CD14-positive monocyte (primary cell): ENCODE measurements around the gene TSNAX. TPM values are rescaled to one million over a fixed set of nuclear protein-coding genes. Genes with fewer than 3 reads are reported as not detected.

Experiments
- DNase-seq, 3 donors: peaks; one replicate each; pipeline ENCODE4 v3.0.0-alpha.2; 2011 to 2022
- H2AFZ ChIP-seq: 2 replicates; pipeline ENCODE4 v1.6.0; 2012; ENCODE audit warnings: mild to moderate bottlenecking, low read depth, low read length, inconsistent platforms; ENCODE audit not compliant: insufficient read depth, poor library complexity, severe bottlenecking
- H3K27ac ChIP-seq, 2 donors: 1 replicate in 1 of 2; 2 replicates in 1 of 2; pipeline ENCODE4 v1.5.1; 2012 to 2013; ENCODE audit warnings: low read length in 2 of 2, control low read depth in 1 of 2, inconsistent platforms in 1 of 2, low read depth in 1 of 2, mild to moderate bottlenecking in 1 of 2
- H3K27me3 ChIP-seq, 2 donors: one replicate each; pipeline versions ENCODE4 v1.6.0 to v1.6.1; 2011 to 2013; ENCODE audit warnings: low read length in 2 of 2; ENCODE audit not compliant: control insufficient read depth in 2 of 2, insufficient read depth in 2 of 2
- H3K36me3 ChIP-seq, 2 donors: replicated peaks in 1 of 2; 1 replicate in 1 of 2; 2 replicates in 1 of 2; pipeline versions ENCODE4 v1.5.1 to v1.6.1; 2012 to 2013; ENCODE audit warnings: low read length in 2 of 2, control low read depth in 1 of 2, inconsistent platforms in 1 of 2, mild to moderate bottlenecking in 1 of 2; ENCODE audit not compliant: insufficient read depth in 2 of 2, control insufficient read depth in 1 of 2
- H3K4me1 ChIP-seq, 2 donors: 1 replicate in 1 of 2; 2 replicates in 1 of 2; pipeline versions ENCODE4 v1.5.1 to v1.6.1; 2012 to 2013; ENCODE audit warnings: low read length in 2 of 2, control low read depth in 1 of 2, inconsistent platforms in 1 of 2, mild to moderate bottlenecking in 1 of 2, moderate library complexity in 1 of 2; ENCODE audit not compliant: insufficient read depth in 2 of 2, control insufficient read depth in 1 of 2
- H3K4me2 ChIP-seq: replicated peaks from 2 replicates; pipeline ENCODE3; 2012; ENCODE audit warnings: low read length, moderate library complexity, mild to moderate bottlenecking; ENCODE audit not compliant: poor library complexity, severe bottlenecking; ENCODE audit errors: extremely low read depth
- H3K4me3 ChIP-seq, 3 experiments: fragments of 200-600 bp in 1 of 3; sonication (generic) in 1 of 3; replicated peaks in 1 of 3; 1 replicate in 2 of 3; 2 replicates in 1 of 3; pipeline ENCODE4 v1.5.1; 2011 to 2013; ENCODE audit warnings: low read length in 3 of 3, mild to moderate bottlenecking in 3 of 3, control low read depth in 2 of 3, low read depth in 2 of 3, inconsistent platforms in 1 of 3, moderate library complexity in 1 of 3
- H3K79me2 ChIP-seq: 2 replicates; pipeline ENCODE4 v1.6.0; 2012; ENCODE audit warnings: mild to moderate bottlenecking, control low read depth, inconsistent platforms, low read length, moderate library complexity; ENCODE audit not compliant: insufficient read depth
- H3K9ac ChIP-seq: 2 replicates; pipeline ENCODE4 v1.6.0; 2017; ENCODE audit warnings: low read length, mild to moderate bottlenecking; ENCODE audit not compliant: insufficient read depth, poor library complexity, severe bottlenecking
- H3K9me3 ChIP-seq, 2 donors: replicated peaks in 1 of 2; 1 replicate in 1 of 2; 2 replicates in 1 of 2; pipeline versions ENCODE4 v1.5.1 to v1.6.1; 2012 to 2013; ENCODE audit warnings: low read length in 2 of 2, control low read depth in 1 of 2; ENCODE audit not compliant: control insufficient read depth in 1 of 2, insufficient read depth in 1 of 2
- H4K20me1 ChIP-seq: 2 replicates; pipeline ENCODE4 v1.6.0; 2012; ENCODE audit warnings: mild to moderate bottlenecking, low read length, control low read depth, moderate library complexity; ENCODE audit not compliant: insufficient read depth
- H3K27ac Mint-ChIP-seq, 7 donors: one replicate each; pipeline ENCODE4 v1.8.0; 2020; ENCODE audit warnings: mild to moderate bottlenecking in 7 of 7, mixed read lengths in 7 of 7, moderate library complexity in 6 of 7, inconsistent platforms in 2 of 7
- H3K27me3 Mint-ChIP-seq, 3 donors: one replicate each; pipeline ENCODE4 v1.8.0; 2021 to 2022; ENCODE audit warnings: low read depth in 3 of 3, mild to moderate bottlenecking in 3 of 3, mixed read lengths in 3 of 3, moderate library complexity in 3 of 3, inconsistent platforms in 1 of 3
- H3K36me3 Mint-ChIP-seq, 2 donors: one replicate each; pipeline ENCODE4 v1.8.0; 2020; ENCODE audit warnings: mixed read lengths in 2 of 2, inconsistent platforms in 1 of 2, mild to moderate bottlenecking in 1 of 2
- H3K4me1 Mint-ChIP-seq: one replicate; pipeline ENCODE4 v1.8.0; 2020; ENCODE audit warnings: mild to moderate bottlenecking, mixed read lengths
- H3K4me3 Mint-ChIP-seq, 2 donors: one replicate each; pipeline ENCODE4 v1.8.0; 2020; ENCODE audit warnings: mild to moderate bottlenecking in 2 of 2, mixed read lengths in 2 of 2, moderate library complexity in 1 of 2
- H3K9me3 Mint-ChIP-seq, 7 donors: one replicate each; pipeline ENCODE4 v1.8.0; 2020 to 2022; ENCODE audit warnings: mixed read lengths in 7 of 7, mild to moderate bottlenecking in 6 of 7, moderate library complexity in 6 of 7, inconsistent platforms in 2 of 7
- CTCF ChIP-seq: fragments of 200-600 bp; IDR thresholded peaks from one replicate; pipeline ENCODE4 v1.8.0; 2022; ENCODE audit warnings: antibody characterized with exemption, mild to moderate bottlenecking
- WGBS: methylation state at CpG from one replicate; pipeline ENCODE4 v1.1.5; 2013; ENCODE audit warnings: missing lambda C conversion rate; ENCODE audit not compliant: insufficient coverage; 5-methylcytosine and 5-hydroxymethylcytosine counted together
- intact Hi-C, 2 donors: fragments of 100-400 bp; cut with micrococcal nuclease; formaldehyde crosslinking; loops; one replicate each; pipeline versions ENCODE4 v1.15.0 to v1.15.1; 2023
- polyA plus RNA-seq, 3 donors: library from polyadenylated mRNA; depleted of rRNA in 1 of 3; unstranded in 2 of 3; stranded (reverse) in 1 of 3; fragments of 300-500 nt in 2 of 3; fragments of >200 nt in 1 of 3; fragmentation: Illumina TruSeq in 2 of 3; gene quantifications; 1 replicate in 2 of 3; 2 replicates in 1 of 3; pipeline ENCODE4 v1.2.3, GENCODE V29; 2012 to 2021

The TSNAX gene
- polyA plus RNA-seq, 3 donors: 15.6 to 86.9 (median 82.0) TPM

GRCh38 chr1:231557411-231557810 is 28.9 kb downstream of the TSNAX start:
- 100% methylated on average over 1 of the region's 1 CpG for WGBS
- H2AFZ ChIP-seq: no peak overlapping the region
- no peak overlapping the region for H3K4me3 ChIP-seq
- H3K27ac ChIP-seq: peak overlapping the region in 1 of 2 donors; percentile 38
- H4K20me1 ChIP-seq: peaks cover 69% of the 10 kb centered on the region
- Mint-ChIP-seq H3K36me3 (peaks cover 24 to 45% of the 10 kb centered on the region in 2 donors), H3K27me3 (no peaks in the 10 kb centered on the region), H3K4me3 (no peak overlapping the region), H3K4me1 (peaks cover 21% of the 10 kb centered on the region), H3K9me3 (no peaks in the 10 kb centered on the region), H3K27ac (peak overlapping the region in 4 of 7 donors; percentile 0 to 60 (median 14))
- peaks cover 46% of the 10 kb centered on the region for H3K79me2 ChIP-seq
- H3K27me3 ChIP-seq: no peaks in the 10 kb centered on the region
- peaks cover 10 to 43% of the 10 kb centered on the region in 2 donors for H3K36me3 ChIP-seq
- intact Hi-C loops: no loop called here
- peaks cover 16 to 22% of the 10 kb centered on the region in 2 donors for H3K4me1 ChIP-seq
- no peak overlapping the region for H3K9ac ChIP-seq
- H3K9me3 ChIP-seq: no peaks in the 10 kb centered on the region
- H3K4me2 ChIP-seq: peak overlapping the region; percentile 5
- DNase-seq: peak in 2 of 3 donors; percentile 2 to 12
- TF ChIP-seq CTCF: no peak

DNA sequence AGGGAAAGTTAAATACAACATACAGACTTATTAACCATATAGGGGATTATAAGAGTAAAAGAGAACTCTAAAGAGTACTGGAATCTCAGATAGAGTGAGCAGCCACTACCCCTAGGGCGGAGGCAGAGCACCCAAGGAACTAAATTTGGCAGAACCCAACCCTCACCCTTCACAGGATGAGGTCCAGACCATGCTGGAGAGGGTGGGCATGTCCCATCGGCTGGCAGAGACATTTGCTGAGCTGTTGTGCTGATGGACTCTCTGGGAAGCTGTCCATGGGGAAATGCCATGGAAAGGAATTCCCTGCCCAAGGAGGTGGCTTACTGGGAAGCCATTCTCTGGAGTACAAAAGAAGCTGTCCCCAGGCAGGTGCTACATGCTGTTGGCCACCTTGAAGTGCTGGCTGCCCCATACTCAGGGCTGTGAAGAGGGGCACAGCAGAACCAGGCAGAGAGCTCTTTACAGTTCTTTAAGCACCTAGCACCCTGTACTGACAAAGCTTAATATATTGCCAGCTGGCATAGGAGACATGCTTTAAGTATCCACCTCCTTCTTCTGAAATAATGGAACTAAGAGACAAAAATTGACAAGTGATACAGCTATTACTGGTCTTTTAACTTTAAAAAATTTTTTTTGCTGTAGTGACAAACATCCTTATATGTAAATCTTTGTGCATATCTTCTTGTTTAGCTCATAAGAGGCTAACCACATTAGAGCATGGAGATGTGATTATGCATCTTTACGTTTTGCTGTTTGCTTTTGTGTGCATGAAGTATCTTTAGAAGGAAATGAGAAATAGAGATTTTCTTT is 29.6 kb downstream of the TSNAX start:
- no peak for DNase-seq
- no peaks in the 10 kb centered on the region for H3K9me3 Mint-ChIP-seq
- H3K27ac Mint-ChIP-seq: peak overlapping the region in 3 of 7 donors; percentile 7 to 25 (median 16)
- Histone ChIP-seq H3K9me3 (no peaks in the 10 kb centered on the region), H3K79me2 (peaks cover 39% of the 10 kb centered on the region), H3K27me3 (no peaks in the 10 kb centered on the region), H4K20me1 (peaks cover 67% of the 10 kb centered on the region), H3K27ac (peak overlapping the region in 1 of 2 donors; percentile 38), H3K36me3 (peaks cover 13 to 43% of the 10 kb centered on the region in 2 donors), H3K4me3 (no peak overlapping the region), H2AFZ (no peak overlapping the region), H3K4me1 (peaks cover 16 to 28% of the 10 kb centered on the region in 2 donors), H3K4me2 (no peak overlapping the region), H3K9ac (no peak overlapping the region)
- no peaks in the 10 kb centered on the region for H3K27me3 Mint-ChIP-seq
- peaks cover 22% of the 10 kb centered on the region for H3K4me1 Mint-ChIP-seq
- H3K4me3 Mint-ChIP-seq: no peak overlapping the region
- no peak for TF ChIP-seq CTCF
- intact Hi-C loops: no loop called here
- peaks cover 23 to 43% of the 10 kb centered on the region in 2 donors for H3K36me3 Mint-ChIP-seq
- 100% methylated on average over 1 of the region's 3 CpGs for WGBS
